HG02885 (cell line): ENCODE results near the gene MAP2K3.
"Not testable (repeated sequence)": the region's sequence is repeated elsewhere in the genome, so short reads cannot be mapped to it uniquely, and the experiment has no call there.

Source experiments
- ATAC-seq: cut with Tn5 transposase; IDR thresholded peaks from one replicate; pipeline ENCODE4 v1.9.1; 2021; ENCODE audit warnings: mild to moderate bottlenecking; ENCODE audit not compliant: unreplicated experiment, poor library complexity

MAP2K3 gene

GRCh38 chr17:21294321-21295035 lies 10.0 kb downstream of the MAP2K3 start:
- no peak for ATAC-seq

GRCh38 chr17:21295036-21295952 lies 10.8 kb downstream of the MAP2K3 start:
- ATAC-seq = no peak

GRCh38 chr17:21296097-21297025 lies 11.8 kb downstream of the MAP2K3 start:
- no peak for ATAC-seq

- no peak for ATAC-seq
Observed at GRCh38 chr17:21297026-21297520, 12.6 kb downstream of the MAP2K3 start.

- no peak for ATAC-seq
Observed at GRCh38 chr17:21297597-21297996, 13.1 kb downstream of the MAP2K3 start.

- no peak for ATAC-seq
Observed at GRCh38 chr17:21298056-21298982, 13.8 kb downstream of the MAP2K3 start.

- ATAC-seq = no peak
Observed at GRCh38 chr17:21298983-21299519, 14.5 kb downstream of the MAP2K3 start.

- ATAC-seq = no peak
Observed at GRCh38 chr17:21299981-21300600, 15.6 kb downstream of the MAP2K3 start.

GRCh38 chr17:21300601-21301571 lies 16.4 kb downstream of the MAP2K3 start:
- no peak for ATAC-seq

GRCh38 chr17:21301593-21302550 lies 17.4 kb downstream of the MAP2K3 start:
- no peak for ATAC-seq

- no peak for ATAC-seq
Observed at GRCh38 chr17:21302711-21303425, 18.4 kb downstream of the MAP2K3 start.

- ATAC-seq = no peak
Observed at GRCh38 chr17:21303441-21304065, 19.0 kb downstream of the MAP2K3 start.

GRCh38 chr17:21304091-21304490 lies 19.6 kb downstream of the MAP2K3 start:
- ATAC-seq = no peak

GRCh38 chr17:21304551-21305151 lies 20.1 kb downstream of the MAP2K3 start:
- not testable (repeated sequence) for ATAC-seq
